Nephron progenitor cell (in vitro differentiated cells): ENCODE measurements around the gene PRR35.

Experiments used
- DNase-seq: peaks from one replicate; pipeline ENCODE4 v3.0.0; 2021
- H3K27ac Mint-ChIP-seq: 2 replicates; pipeline ENCODE4 v1.8.0; 2021; ENCODE audit warnings: mild to moderate bottlenecking, moderate library complexity, mixed read lengths
- H3K27me3 Mint-ChIP-seq: 2 replicates; pipeline ENCODE4 v1.8.0; 2021; ENCODE audit warnings: mild to moderate bottlenecking, low read depth, mixed read lengths; ENCODE audit not compliant: poor library complexity
- H3K36me3 Mint-ChIP-seq: 2 replicates; pipeline ENCODE4 v1.8.0; 2021; ENCODE audit warnings: low read depth, mixed read lengths
- H3K4me1 Mint-ChIP-seq: 2 replicates; pipeline ENCODE4 v1.8.0; 2021; ENCODE audit warnings: mixed read lengths
- H3K4me3 Mint-ChIP-seq: 2 replicates; pipeline ENCODE4 v1.8.0; 2021; ENCODE audit warnings: mild to moderate bottlenecking, moderate library complexity, mixed read lengths
- H3K9me3 Mint-ChIP-seq: 2 replicates; pipeline ENCODE4 v1.8.0; 2021; ENCODE audit warnings: mild to moderate bottlenecking, moderate library complexity, mixed read lengths
- TF ChIP-seq, protein P1 (sequence below): fragments of 200-600 bp; sonication (generic); IDR thresholded peaks from 2 replicates; pipeline ENCODE4 v1.5.0; 2021; ENCODE audit warnings: antibody characterized with exemption

PRR35 gene

GRCh38 chr16:522320-523096 is 37.7 kb upstream of the PRR35 start:
- no peak overlapping the region for H3K4me3 Mint-ChIP-seq
- no peaks in the 10 kb centered on the region for H3K27me3 Mint-ChIP-seq

GRCh38 chr16:523097-523741 is 37.0 kb upstream of the PRR35 start:
- peak overlapping the region; percentile 87 for H3K27ac Mint-ChIP-seq

More at GRCh38 chr16:522320-523096, 37.7 kb upstream of the PRR35 start:
- Mint-ChIP-seq H3K36me3 (peaks cover 12% of the 10 kb centered on the region), H3K27ac (peak overlapping the region; percentile 87), H3K4me1 (peaks cover 16% of the 10 kb centered on the region), H3K9me3 (no peaks in the 10 kb centered on the region)
- DNase-seq = no peak
- TF ChIP-seq, protein P1, sequence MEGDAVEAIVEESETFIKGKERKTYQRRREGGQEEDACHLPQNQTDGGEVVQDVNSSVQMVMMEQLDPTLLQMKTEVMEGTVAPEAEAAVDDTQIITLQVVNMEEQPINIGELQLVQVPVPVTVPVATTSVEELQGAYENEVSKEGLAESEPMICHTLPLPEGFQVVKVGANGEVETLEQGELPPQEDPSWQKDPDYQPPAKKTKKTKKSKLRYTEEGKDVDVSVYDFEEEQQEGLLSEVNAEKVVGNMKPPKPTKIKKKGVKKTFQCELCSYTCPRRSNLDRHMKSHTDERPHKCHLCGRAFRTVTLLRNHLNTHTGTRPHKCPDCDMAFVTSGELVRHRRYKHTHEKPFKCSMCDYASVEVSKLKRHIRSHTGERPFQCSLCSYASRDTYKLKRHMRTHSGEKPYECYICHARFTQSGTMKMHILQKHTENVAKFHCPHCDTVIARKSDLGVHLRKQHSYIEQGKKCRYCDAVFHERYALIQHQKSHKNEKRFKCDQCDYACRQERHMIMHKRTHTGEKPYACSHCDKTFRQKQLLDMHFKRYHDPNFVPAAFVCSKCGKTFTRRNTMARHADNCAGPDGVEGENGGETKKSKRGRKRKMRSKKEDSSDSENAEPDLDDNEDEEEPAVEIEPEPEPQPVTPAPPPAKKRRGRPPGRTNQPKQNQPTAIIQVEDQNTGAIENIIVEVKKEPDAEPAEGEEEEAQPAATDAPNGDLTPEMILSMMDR = no peak

GRCh38 chr16:524274-525040 is 35.7 kb upstream of the PRR35 start:
- Mint-ChIP-seq H3K4me1 (peaks cover 27% of the 10 kb centered on the region), H3K4me3 (no peak overlapping the region), H3K36me3 (peaks cover 12% of the 10 kb centered on the region), H3K27ac (peak overlapping the region; percentile 19), H3K27me3 (no peaks in the 10 kb centered on the region), H3K9me3 (no peaks in the 10 kb centered on the region)
- DNase-seq = no peak
- TF ChIP-seq, protein P1 = no peak

More at GRCh38 chr16:523097-523741, 37.0 kb upstream of the PRR35 start:
- Mint-ChIP-seq H3K36me3 (peaks cover 12% of the 10 kb centered on the region), H3K4me1 (peaks cover 16% of the 10 kb centered on the region), H3K4me3 (no peak overlapping the region), H3K27me3 (no peaks in the 10 kb centered on the region), H3K9me3 (no peaks in the 10 kb centered on the region)
- TF ChIP-seq, protein P1 = no peak
- DNase-seq = no peak

DNA sequence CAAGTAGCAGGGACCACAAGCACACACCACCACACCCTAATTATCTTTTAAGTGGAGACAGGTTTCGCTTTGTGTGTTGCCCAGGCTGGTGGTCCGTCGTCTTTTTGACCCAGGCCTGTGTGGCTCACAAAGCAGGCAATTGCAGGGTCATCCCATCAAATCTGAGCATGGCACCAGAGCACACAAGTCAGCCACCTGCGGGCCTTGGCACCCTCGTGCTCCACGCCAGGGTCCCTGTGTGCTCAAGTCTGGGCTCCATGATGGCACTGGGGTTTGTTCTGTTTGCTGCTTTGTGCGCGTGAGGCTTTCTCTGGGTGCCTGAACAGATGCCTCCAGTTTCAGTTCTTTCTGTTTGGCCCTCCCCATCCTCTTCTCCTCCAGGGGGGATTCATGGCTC is 35.1 kb upstream of the PRR35 start:
- no peaks in the 10 kb centered on the region for H3K9me3 Mint-ChIP-seq
- H3K4me1 Mint-ChIP-seq = peaks cover 34% of the 10 kb centered on the region
- no peaks in the 10 kb centered on the region for H3K27me3 Mint-ChIP-seq
- H3K27ac Mint-ChIP-seq = peak overlapping the region; percentile 88
- peaks cover 12% of the 10 kb centered on the region for H3K36me3 Mint-ChIP-seq
- TF ChIP-seq, protein P1 = no peak
- DNase-seq = no peak
- peak overlapping the region; percentile 89 for H3K4me3 Mint-ChIP-seq

GRCh38 chr16:525520-526180 is 34.5 kb upstream of the PRR35 start:
- Mint-ChIP-seq H3K4me3 (peak overlapping the region; percentile 89), H3K36me3 (peaks cover 12% of the 10 kb centered on the region), H3K4me1 (peaks cover 38% of the 10 kb centered on the region), H3K9me3 (no peaks in the 10 kb centered on the region), H3K27ac (peak overlapping the region; percentile 88), H3K27me3 (no peaks in the 10 kb centered on the region)
- no peak for DNase-seq
- TF ChIP-seq, protein P1 = no peak
